Gastrocnemius medialis (tissue), 4 donors: ENCODE measurements around the gene DMWD. TPM values are rescaled to one million over a fixed set of nuclear protein-coding genes. Genes with fewer than 3 reads are reported as not detected.
"Not testable (repeated sequence)": the region's sequence is repeated elsewhere in the genome, so short reads cannot be mapped to it uniquely, and the experiment has no call there.

Experiments
- ATAC-seq, 2 donors: fragments of 150-250 bp; one replicate each; pipeline ENCODE4 v1.9.1; 2016
- DNase-seq, 2 donors: peaks; one replicate each; pipeline ENCODE4 v3.0.0-alpha.2; 2019
- H3K27ac ChIP-seq, 4 donors: fragments of 200-600 bp; sonication (generic); 1 replicate in 1 of 4; 2 replicates in 3 of 4; pipeline ENCODE4 v1.5.1; 2016 to 2018; ENCODE audit warnings: mild to moderate bottlenecking in 2 of 4, moderate library complexity in 1 of 4
- H3K27me3 ChIP-seq, 3 donors: fragments of 200-600 bp; sonication (generic) in 2 of 3; 1 replicate in 1 of 3; 2 replicates in 2 of 3; pipeline versions ENCODE4 v1.5.1 to v1.6.0; 2016 to 2019; ENCODE audit warnings: mild to moderate bottlenecking in 1 of 3, moderate library complexity in 1 of 3
- H3K36me3 ChIP-seq, 2 donors: fragments of 200-600 bp; sonication (generic) in 1 of 2; one replicate each; pipeline ENCODE4 v1.5.1; 2017 to 2018
- H3K4me1 ChIP-seq, 2 donors: fragments of 200-600 bp; sonication (generic) in 1 of 2; one replicate each; pipeline ENCODE4 v1.5.1; 2016 to 2017; ENCODE audit warnings: mild to moderate bottlenecking in 2 of 2
- H3K4me3 ChIP-seq, 4 donors: fragments of 200-600 bp; sonication (generic) in 3 of 4; 1 replicate in 1 of 4; 2 replicates in 3 of 4; pipeline ENCODE4 v1.5.1; 2016 to 2019; ENCODE audit warnings: mild to moderate bottlenecking in 2 of 4
- H3K9me3 ChIP-seq, 3 donors: fragments of 200-600 bp; sonication (generic) in 2 of 3; 1 replicate in 1 of 3; 2 replicates in 2 of 3; pipeline ENCODE4 v1.5.1; 2016 to 2019
- POLR2A ChIP-seq, 2 donors: fragments of 450-650 bp; IDR thresholded peaks; one replicate each; pipeline ENCODE4 v1.6.1; 2017; ENCODE audit warnings: antibody characterized with exemption in 2 of 2, mild to moderate bottlenecking in 2 of 2, moderate library complexity in 2 of 2
- in situ Hi-C, 4 donors: fragments of 200-750 bp; cut with MboI; loops; one replicate each; pipeline versions ENCODE4 v1.15.0 to v1.8.0; 2017; ENCODE audit warnings: low sequenced_read_pairs in 4 of 4
- intact Hi-C: fragments of 100-400 bp; cut with DNase I; formaldehyde crosslinking; loops from one replicate; pipeline ENCODE4 v1.15.1; 2023; ENCODE audit warnings: low total_unique reads
- total RNA-seq, 4 donors: library from RNA; depleted of rRNA; stranded (reverse); fragments of >200 nt; gene quantifications; one replicate each; pipeline versions ENCODE4 v1.1.0 to v1.2.3, GENCODE V29; 2016
- TF ChIP-seq, protein P1 (sequence below), 5 experiments: fragments of 450-650 bp in 3 of 5; fragments of 200-600 bp in 2 of 5; sonication (generic) in 2 of 5; IDR thresholded peaks in 4 of 5; conservative IDR thresholded peaks in 1 of 5; 1 replicate in 4 of 5; 2 replicates in 1 of 5; pipeline ENCODE4 v1.5.1; 2016 to 2019; ENCODE audit warnings: antibody characterized with exemption in 5 of 5, mild to moderate bottlenecking in 3 of 5, moderate library complexity in 3 of 5

DMWD gene
- total RNA-seq, 4 donors from 2014 or later: 38.6 to 111 (median 56.4) TPM

DNA sequence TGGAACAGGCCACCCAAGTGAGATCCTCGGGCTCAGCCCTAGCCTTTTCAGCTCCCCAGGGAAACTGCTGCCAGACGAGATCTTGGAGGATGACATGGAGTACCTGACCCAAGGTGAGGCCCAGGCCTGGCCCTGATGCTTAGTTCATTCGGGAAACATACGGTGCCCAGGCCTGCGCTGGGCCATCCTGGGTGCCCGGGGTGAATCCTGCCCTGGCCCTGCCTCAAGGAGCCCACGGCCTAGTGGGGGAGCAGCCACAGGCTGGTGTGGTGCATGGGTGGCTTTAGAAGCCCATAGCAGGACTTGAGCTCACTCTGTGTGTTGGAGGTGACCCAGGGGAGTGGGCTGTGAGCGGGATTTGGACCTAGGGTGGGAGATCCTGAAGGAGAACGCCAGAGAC, 33.7 kb downstream of the DMWD start:
- TF ChIP-seq, protein P1, sequence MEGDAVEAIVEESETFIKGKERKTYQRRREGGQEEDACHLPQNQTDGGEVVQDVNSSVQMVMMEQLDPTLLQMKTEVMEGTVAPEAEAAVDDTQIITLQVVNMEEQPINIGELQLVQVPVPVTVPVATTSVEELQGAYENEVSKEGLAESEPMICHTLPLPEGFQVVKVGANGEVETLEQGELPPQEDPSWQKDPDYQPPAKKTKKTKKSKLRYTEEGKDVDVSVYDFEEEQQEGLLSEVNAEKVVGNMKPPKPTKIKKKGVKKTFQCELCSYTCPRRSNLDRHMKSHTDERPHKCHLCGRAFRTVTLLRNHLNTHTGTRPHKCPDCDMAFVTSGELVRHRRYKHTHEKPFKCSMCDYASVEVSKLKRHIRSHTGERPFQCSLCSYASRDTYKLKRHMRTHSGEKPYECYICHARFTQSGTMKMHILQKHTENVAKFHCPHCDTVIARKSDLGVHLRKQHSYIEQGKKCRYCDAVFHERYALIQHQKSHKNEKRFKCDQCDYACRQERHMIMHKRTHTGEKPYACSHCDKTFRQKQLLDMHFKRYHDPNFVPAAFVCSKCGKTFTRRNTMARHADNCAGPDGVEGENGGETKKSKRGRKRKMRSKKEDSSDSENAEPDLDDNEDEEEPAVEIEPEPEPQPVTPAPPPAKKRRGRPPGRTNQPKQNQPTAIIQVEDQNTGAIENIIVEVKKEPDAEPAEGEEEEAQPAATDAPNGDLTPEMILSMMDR (IDR thresholded peaks at IDR 0.05 in 4 of 5, conservative IDR thresholded peaks at IDR 0.05 in 1 of 5): no peak
- TF ChIP-seq POLR2A (IDR thresholded peaks at IDR 0.05): no peak
- in situ Hi-C loops: no loop called here
- Histone ChIP-seq H3K9me3 (no peaks in the 10 kb centered on the region), H3K4me1 (peaks cover under 1 to 5% of the 10 kb centered on the region in 2 donors), H3K27me3 (no peaks in the 10 kb centered on the region), H3K27ac (no peak overlapping the region), H3K4me3 (no peak overlapping the region), H3K36me3 (no peaks in the 10 kb centered on the region)
- ATAC-seq (no peak), DNase-seq (no peak)
- intact Hi-C loops: no loop called here

DNA sequence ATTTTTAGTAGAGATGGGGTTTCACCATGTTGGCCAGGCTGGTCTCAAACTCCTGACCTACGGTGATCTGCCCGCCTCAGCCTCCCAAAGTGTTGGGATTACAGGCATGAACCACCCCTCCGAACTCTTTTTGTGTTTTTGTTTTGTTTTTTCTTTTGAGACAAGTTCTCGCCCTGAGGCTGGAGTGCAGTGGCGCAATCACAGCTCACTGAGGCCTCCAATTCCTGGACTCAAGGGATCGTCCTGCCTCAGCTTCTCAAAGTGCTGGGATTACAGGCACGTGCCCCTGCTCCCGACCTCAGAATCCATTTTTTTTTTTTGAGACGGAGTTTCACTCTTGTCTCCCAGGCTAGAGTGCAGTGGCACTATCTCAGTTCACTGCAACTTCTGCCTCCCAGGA, 35.0 kb downstream of the DMWD start:
- intact Hi-C loops (no loop called here), in situ Hi-C loops (no loop called here)
- H3K9me3 ChIP-seq: no peaks in the 10 kb centered on the region
- ATAC-seq (no peak), DNase-seq (no peak)
- no peaks in the 10 kb centered on the region for H3K36me3 ChIP-seq
- TF ChIP-seq POLR2A (IDR thresholded peaks at IDR 0.05): no peak
- TF ChIP-seq, protein P1 (IDR thresholded peaks at IDR 0.05 in 4 of 5, conservative IDR thresholded peaks at IDR 0.05 in 1 of 5): no peak
- no peaks in the 10 kb centered on the region for H3K27me3 ChIP-seq
- H3K4me3 ChIP-seq: no peak overlapping the region
- no peaks in the 10 kb centered on the region for H3K4me1 ChIP-seq
- no peak overlapping the region for H3K27ac ChIP-seq

DNA sequence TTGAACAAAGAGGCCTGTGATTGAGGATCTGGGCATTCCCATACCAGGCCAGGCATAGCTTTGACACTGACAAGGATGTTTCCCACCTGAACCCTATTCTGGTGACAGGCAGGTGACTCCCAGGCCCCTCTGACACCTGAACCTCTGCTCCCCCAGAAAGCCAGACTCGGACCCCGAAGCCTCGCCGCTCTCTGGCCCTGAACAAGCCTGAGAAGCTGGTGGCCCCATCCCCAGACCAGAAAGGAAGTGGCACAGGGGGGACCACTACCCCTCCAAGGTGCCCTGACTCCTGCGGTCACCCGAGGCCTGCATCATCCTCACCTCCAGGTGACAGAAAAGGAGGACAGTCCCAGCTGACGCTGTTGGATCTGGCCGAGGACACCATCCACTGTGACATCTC, 38.3 kb downstream of the DMWD start:
- no peaks in the 10 kb centered on the region for H3K27me3 ChIP-seq
- in situ Hi-C loops: no loop called here
- intact Hi-C loops: no loop called here
- TF ChIP-seq, protein P1 (IDR thresholded peaks at IDR 0.05 in 4 of 5, conservative IDR thresholded peaks at IDR 0.05 in 1 of 5): no peak
- TF ChIP-seq POLR2A (IDR thresholded peaks at IDR 0.05): no peak
- no peaks in the 10 kb centered on the region for H3K9me3 ChIP-seq
- no peak overlapping the region for H3K27ac ChIP-seq
- H3K4me1 ChIP-seq: no peaks in the 10 kb centered on the region
- DNase-seq (no peak), ATAC-seq (no peak)
- no peak overlapping the region for H3K4me3 ChIP-seq
- no peaks in the 10 kb centered on the region for H3K36me3 ChIP-seq

DNA sequence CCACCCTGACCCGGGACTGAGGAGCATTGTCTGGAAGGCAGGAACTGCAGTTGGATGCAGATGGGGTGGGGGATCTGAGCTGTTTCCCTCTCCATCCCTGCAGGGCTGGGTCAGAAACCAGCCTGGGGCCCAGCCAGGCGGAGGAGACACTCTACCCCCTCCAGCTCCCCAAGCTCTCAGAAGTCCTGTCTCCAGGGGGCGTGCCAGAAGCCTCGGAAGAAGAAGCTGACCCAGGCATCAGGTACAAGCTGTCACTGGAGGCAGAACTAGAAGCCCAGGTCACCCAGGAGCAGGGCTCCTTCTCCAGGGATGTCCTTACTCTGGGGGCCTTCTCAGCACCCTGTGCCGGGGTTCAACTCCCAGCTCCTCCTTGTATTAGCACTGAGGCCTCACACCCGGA, 39.1 kb downstream of the DMWD start:
- intact Hi-C loops: no loop called here
- TF ChIP-seq, protein P1 (IDR thresholded peaks at IDR 0.05 in 4 of 5, conservative IDR thresholded peaks at IDR 0.05 in 1 of 5): no peak
- no peak for TF ChIP-seq POLR2A (IDR thresholded peaks at IDR 0.05)
- in situ Hi-C loops: no loop called here

DNA sequence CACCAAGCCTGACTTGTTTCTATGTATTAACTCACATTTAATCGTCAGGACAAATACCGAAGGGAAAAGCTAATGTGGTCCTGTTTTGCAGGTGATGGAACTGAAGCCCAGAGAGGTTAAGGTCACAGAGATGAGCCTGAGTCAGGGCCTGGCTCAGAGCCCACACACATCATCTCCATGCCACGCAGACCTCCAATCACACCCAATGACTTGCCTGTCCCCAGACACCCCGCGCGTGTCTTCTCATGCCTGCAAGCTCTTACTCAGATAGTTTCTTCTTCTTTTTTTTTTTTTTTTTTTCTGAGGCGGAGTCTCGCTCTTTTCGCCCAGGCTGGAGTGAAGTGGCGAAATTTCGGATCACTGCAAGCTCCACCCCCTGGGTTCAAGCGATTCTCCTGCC, 40.0 kb downstream of the DMWD start:
- Histone ChIP-seq H3K27ac (no peak overlapping the region), H3K27me3 (no peaks in the 10 kb centered on the region), H3K36me3 (no peaks in the 10 kb centered on the region), H3K4me1 (no peaks in the 10 kb centered on the region), H3K9me3 (no peaks in the 10 kb centered on the region), H3K4me3 (no peak overlapping the region)
- TF ChIP-seq POLR2A (IDR thresholded peaks at IDR 0.05): no peak
- TF ChIP-seq, protein P1 (IDR thresholded peaks at IDR 0.05 in 4 of 5, conservative IDR thresholded peaks at IDR 0.05 in 1 of 5): no peak
- intact Hi-C loops (no loop called here), in situ Hi-C loops (no loop called here)
- ATAC-seq (no peak), DNase-seq (no peak)

More for the DNA sequence above, 39.1 kb downstream of the DMWD start:
- H3K4me3 ChIP-seq: no peak overlapping the region
- H3K4me1 ChIP-seq: no peaks in the 10 kb centered on the region
- H3K36me3 ChIP-seq: no peaks in the 10 kb centered on the region
- ATAC-seq (no peak), DNase-seq (no peak)
- no peaks in the 10 kb centered on the region for H3K9me3 ChIP-seq
- no peak overlapping the region for H3K27ac ChIP-seq
- H3K27me3 ChIP-seq: no peaks in the 10 kb centered on the region

DNA sequence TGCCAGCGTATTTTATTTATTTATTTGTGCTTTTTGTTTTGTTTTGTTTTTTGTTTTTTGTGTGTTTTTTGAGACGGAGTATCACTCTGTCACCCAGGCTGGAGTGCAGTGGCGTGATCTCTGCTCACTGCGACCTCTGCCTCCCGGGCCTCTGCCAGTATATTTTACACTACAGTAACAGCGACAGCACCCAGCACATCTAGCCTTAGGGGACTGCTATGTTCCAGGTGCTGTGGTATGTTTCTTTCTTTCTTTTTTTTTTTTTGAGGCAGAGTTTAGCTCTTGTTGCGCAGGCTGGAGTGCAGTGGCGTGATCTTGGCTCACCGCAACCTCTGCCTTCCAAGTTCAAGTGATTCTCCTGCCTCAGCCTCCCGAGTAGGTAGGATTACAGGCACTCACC, 41.2 kb downstream of the DMWD start:
- intact Hi-C loops, DNase-seq, H3K36me3 ChIP-seq, H3K27me3 ChIP-seq, in situ Hi-C loops, H3K4me3 ChIP-seq, ATAC-seq, H3K27ac ChIP-seq, H3K4me1 ChIP-seq, H3K9me3 ChIP-seq: not testable (repeated sequence)
